Prostate gland (tissue), 2 donors: Measurements from ENCODE around the gene HCN4.

Source experiments
- POLR2A ChIP-seq: fragments of 450-650 bp; IDR thresholded peaks from one replicate; pipeline ENCODE4 v1.6.1; 2016; ENCODE audit warnings: antibody characterized with exemption, mild to moderate bottlenecking
- POLR2AphosphoS5 ChIP-seq: sonication (generic); formaldehyde crosslinking; IDR thresholded peaks from one replicate; pipeline ENCODE4 v1.6.1; 2017; ENCODE audit warnings: antibody characterized with exemption
- TF ChIP-seq, protein P1 (sequence below), 4 experiments: fragments of 200-600 bp in 2 of 4; fragments of 450-650 bp in 2 of 4; sonication (generic) in 2 of 4; IDR thresholded peaks; 1 replicate in 3 of 4; 2 replicates in 1 of 4; pipeline ENCODE4 v1.5.1; 2016 to 2019; ENCODE audit warnings: antibody characterized with exemption in 4 of 4, mild to moderate bottlenecking in 2 of 4, moderate library complexity in 2 of 4

DNA sequence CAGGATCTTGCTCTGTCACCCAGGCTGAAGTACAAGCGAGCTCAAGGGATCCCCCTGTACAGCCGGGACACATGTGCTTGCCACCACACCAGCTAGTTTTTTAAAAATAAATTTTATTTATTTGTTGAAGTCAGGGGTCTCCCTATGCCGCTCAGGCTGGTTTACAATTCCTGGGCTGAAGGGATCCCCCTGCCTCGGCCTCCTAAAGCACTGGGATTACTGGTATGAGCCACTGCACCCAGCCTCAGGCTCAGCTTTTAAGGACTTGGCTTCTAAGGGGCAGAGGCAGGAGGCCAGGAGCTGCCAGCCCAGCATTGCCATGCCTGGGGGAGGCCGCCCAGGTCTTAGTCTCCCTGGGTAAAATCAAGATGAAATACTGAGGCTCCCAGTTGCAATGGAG lies 37.3 kb downstream of the HCN4 start:
- no peak for TF ChIP-seq POLR2AphosphoS5
- TF ChIP-seq, protein P1, sequence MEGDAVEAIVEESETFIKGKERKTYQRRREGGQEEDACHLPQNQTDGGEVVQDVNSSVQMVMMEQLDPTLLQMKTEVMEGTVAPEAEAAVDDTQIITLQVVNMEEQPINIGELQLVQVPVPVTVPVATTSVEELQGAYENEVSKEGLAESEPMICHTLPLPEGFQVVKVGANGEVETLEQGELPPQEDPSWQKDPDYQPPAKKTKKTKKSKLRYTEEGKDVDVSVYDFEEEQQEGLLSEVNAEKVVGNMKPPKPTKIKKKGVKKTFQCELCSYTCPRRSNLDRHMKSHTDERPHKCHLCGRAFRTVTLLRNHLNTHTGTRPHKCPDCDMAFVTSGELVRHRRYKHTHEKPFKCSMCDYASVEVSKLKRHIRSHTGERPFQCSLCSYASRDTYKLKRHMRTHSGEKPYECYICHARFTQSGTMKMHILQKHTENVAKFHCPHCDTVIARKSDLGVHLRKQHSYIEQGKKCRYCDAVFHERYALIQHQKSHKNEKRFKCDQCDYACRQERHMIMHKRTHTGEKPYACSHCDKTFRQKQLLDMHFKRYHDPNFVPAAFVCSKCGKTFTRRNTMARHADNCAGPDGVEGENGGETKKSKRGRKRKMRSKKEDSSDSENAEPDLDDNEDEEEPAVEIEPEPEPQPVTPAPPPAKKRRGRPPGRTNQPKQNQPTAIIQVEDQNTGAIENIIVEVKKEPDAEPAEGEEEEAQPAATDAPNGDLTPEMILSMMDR (IDR thresholded peaks at IDR 0.05): no peak
- no peak for TF ChIP-seq POLR2A
